Panc1 (cell line): ENCODE results near the gene FEN1. TPM values are rescaled to one million over a fixed set of nuclear protein-coding genes. Genes with fewer than 3 reads are reported as not detected.

ENCODE experiments used
- ATAC-seq: fragments of 200-7000 bp; cut with Tn5 transposase; 2 replicates; pipeline ENCODE4 v1.9.1; 2020; ENCODE audit warnings: mild to moderate bottlenecking, moderate library complexity
- BruUV-seq: library from RNA; stranded (reverse); fragments of 400-500 nt; replicated peaks from 2 replicates; lab custom pipeline; 2021; lab: Mats Ljungman, UMichigan
- CTCF ChIA-PET: fragments of 300-600 bp; sonication (Branson Sonifier 250); formaldehyde crosslinking; loops from one replicate; lab custom pipeline; 2022; ENCODE audit warnings: antibody characterized with exemption; lab: Charles Lee
- POLR2A ChIA-PET: fragments of 300-600 bp; sonication (Branson Sonifier 250); formaldehyde crosslinking; loops from one replicate; lab custom pipeline; 2022; ENCODE audit warnings: antibody characterized with exemption; lab: Charles Lee
- DNase-seq: peaks from one replicate; pipeline ENCODE4 v3.0.0-alpha.2; 2010; ENCODE audit warnings: low read depth, low spot score
- H3K27ac ChIP-seq: 2 replicates; pipeline ENCODE4 v1.5.1; 2011; ENCODE audit warnings: mild to moderate bottlenecking, low read length, inconsistent platforms
- H3K27me3 ChIP-seq: fragments of 200-500 bp; sonication (Bioruptor generic); 2 replicates; pipeline ENCODE4 v1.6.0; 2014; ENCODE audit warnings: low read length, inconsistent platforms; ENCODE audit not compliant: control insufficient read depth, insufficient read depth
- H3K36me3 ChIP-seq: fragments of 200-500 bp; sonication (Bioruptor generic); 2 replicates; pipeline ENCODE4 v1.5.1; 2014; ENCODE audit warnings: inconsistent platforms, mild to moderate bottlenecking, low read length, moderate library complexity; ENCODE audit not compliant: control insufficient read depth, insufficient read depth
- H3K4me1 ChIP-seq: 2 replicates; pipeline ENCODE4 v1.5.1; 2011; ENCODE audit warnings: inconsistent platforms, mild to moderate bottlenecking, low read length, moderate library complexity; ENCODE audit not compliant: control insufficient read depth, insufficient read depth
- H3K4me3 ChIP-seq, 2 experiments: 2 replicates each; pipeline ENCODE4 v1.5.1; 2011 to 2012; ENCODE audit warnings: low read depth in 2 of 2, low read length in 2 of 2, mild to moderate bottlenecking in 2 of 2, inconsistent platforms in 1 of 2, moderate library complexity in 1 of 2
- H3K9me3 ChIP-seq: fragments of 200-500 bp; sonication (Bioruptor generic); 2 replicates; pipeline ENCODE4 v1.5.1; 2014; ENCODE audit warnings: low read depth, mild to moderate bottlenecking, inconsistent platforms, low read length, moderate library complexity; ENCODE audit not compliant: control insufficient read depth, insufficient read depth
- POLR2AphosphoS5 ChIP-seq: IDR thresholded peaks from 2 replicates; pipeline ENCODE4 v1.6.1; 2012; ENCODE audit warnings: mild to moderate bottlenecking, low read depth, low read length, moderate library complexity
- SIN3A ChIP-seq: IDR thresholded peaks from 2 replicates; pipeline ENCODE4 v1.6.1; 2012; ENCODE audit warnings: low read depth, mild to moderate bottlenecking, low read length, moderate library complexity, borderline replicate concordance; ENCODE audit not compliant: insufficient read depth
- TCF7L2 ChIP-seq: IDR thresholded peaks from 2 replicates; pipeline ENCODE4 v1.6.1; 2011; ENCODE audit warnings: mild to moderate bottlenecking, low read depth, low read length, inconsistent platforms
- in situ Hi-C: cut with HindIII; loops from 2 replicates; pipeline ENCODE4 v1.10.0; 2016; ENCODE audit warnings: low sequenced_read_pairs, low pct_unique_long_range_greater_than_20kb
- intact Hi-C: fragments of 100-400 bp; cut with micrococcal nuclease; formaldehyde crosslinking; loops from one replicate; pipeline ENCODE4 v1.10.0; 2022; ENCODE audit not compliant: unreplicated experiment
- total RNA-seq: library from RNA; stranded (reverse); gene quantifications from one replicate; pipeline ENCODE4 v1.2.1, GENCODE V29; 2021; ENCODE audit not compliant: unreplicated experiment
- TF ChIP-seq, protein P1 (sequence below): fragments of 450-650 bp; IDR thresholded peaks from 2 replicates; pipeline ENCODE4 v1.5.1; 2017; ENCODE audit warnings: mild to moderate bottlenecking
- TF ChIP-seq, protein P2 (sequence below), 2 experiments: IDR thresholded peaks; 2 replicates each; pipeline ENCODE4 v1.6.1; 2011 to 2012; ENCODE audit warnings: low read depth in 2 of 2, control low read depth in 1 of 2, low read length in 1 of 2, mild to moderate bottlenecking in 1 of 2, moderate library complexity in 1 of 2; ENCODE audit not compliant: insufficient read depth in 1 of 2

The FEN1 gene
- total RNA-seq, 1 experiment from 2014 or later, result 67.6 TPM

DNA sequence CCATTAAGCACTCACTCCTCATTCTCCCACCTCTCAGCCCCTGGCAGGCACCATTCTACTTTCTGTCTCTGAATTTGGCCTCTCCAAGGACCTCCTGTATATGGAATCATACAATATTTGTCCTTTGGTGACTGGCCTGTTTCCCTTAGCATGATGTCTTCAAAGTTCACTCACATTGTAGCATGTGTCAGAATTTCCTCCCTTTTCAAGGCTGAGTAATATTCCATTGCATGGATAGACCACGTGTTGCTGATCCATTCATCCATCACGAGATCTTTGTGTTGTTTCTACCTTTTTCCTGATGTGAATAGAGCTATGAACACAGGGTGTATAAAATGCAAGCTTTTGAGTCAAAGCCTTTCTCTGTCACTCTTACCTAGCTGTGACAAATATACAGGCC, 47.0 kb downstream of the FEN1 start:
- DNase-seq, result no peak
- ATAC-seq, result no peak
- H3K4me1 ChIP-seq, result peaks cover 10% of the 10 kb centered on the region; the same call in 1 of the 2 replicates
- CTCF ChIA-PET, result no interaction called here
- intact Hi-C loops, result no loop called here
- POLR2A ChIA-PET, result no interaction called here
- BruUV-seq, result no TSS peak
- no peaks in the 10 kb centered on the region for H3K9me3 ChIP-seq
- H3K27ac ChIP-seq, result no peak overlapping the region
- TF ChIP-seq SIN3A, result no peak
- TF ChIP-seq, protein P1, sequence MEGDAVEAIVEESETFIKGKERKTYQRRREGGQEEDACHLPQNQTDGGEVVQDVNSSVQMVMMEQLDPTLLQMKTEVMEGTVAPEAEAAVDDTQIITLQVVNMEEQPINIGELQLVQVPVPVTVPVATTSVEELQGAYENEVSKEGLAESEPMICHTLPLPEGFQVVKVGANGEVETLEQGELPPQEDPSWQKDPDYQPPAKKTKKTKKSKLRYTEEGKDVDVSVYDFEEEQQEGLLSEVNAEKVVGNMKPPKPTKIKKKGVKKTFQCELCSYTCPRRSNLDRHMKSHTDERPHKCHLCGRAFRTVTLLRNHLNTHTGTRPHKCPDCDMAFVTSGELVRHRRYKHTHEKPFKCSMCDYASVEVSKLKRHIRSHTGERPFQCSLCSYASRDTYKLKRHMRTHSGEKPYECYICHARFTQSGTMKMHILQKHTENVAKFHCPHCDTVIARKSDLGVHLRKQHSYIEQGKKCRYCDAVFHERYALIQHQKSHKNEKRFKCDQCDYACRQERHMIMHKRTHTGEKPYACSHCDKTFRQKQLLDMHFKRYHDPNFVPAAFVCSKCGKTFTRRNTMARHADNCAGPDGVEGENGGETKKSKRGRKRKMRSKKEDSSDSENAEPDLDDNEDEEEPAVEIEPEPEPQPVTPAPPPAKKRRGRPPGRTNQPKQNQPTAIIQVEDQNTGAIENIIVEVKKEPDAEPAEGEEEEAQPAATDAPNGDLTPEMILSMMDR, result no peak
- no peak for TF ChIP-seq TCF7L2
- TF ChIP-seq POLR2AphosphoS5, result no peak
- TF ChIP-seq, protein P2, sequence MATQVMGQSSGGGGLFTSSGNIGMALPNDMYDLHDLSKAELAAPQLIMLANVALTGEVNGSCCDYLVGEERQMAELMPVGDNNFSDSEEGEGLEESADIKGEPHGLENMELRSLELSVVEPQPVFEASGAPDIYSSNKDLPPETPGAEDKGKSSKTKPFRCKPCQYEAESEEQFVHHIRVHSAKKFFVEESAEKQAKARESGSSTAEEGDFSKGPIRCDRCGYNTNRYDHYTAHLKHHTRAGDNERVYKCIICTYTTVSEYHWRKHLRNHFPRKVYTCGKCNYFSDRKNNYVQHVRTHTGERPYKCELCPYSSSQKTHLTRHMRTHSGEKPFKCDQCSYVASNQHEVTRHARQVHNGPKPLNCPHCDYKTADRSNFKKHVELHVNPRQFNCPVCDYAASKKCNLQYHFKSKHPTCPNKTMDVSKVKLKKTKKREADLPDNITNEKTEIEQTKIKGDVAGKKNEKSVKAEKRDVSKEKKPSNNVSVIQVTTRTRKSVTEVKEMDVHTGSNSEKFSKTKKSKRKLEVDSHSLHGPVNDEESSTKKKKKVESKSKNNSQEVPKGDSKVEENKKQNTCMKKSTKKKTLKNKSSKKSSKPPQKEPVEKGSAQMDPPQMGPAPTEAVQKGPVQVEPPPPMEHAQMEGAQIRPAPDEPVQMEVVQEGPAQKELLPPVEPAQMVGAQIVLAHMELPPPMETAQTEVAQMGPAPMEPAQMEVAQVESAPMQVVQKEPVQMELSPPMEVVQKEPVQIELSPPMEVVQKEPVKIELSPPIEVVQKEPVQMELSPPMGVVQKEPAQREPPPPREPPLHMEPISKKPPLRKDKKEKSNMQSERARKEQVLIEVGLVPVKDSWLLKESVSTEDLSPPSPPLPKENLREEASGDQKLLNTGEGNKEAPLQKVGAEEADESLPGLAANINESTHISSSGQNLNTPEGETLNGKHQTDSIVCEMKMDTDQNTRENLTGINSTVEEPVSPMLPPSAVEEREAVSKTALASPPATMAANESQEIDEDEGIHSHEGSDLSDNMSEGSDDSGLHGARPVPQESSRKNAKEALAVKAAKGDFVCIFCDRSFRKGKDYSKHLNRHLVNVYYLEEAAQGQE (IDR thresholded peaks at IDR 0.05; ENCODE audit: insufficient read depth in 1 of 2, low read depth in 2 of 2, low read length in 1 of 2), result no peak
- in situ Hi-C loops, result no loop called here
- H3K4me3 ChIP-seq, result no peak overlapping the region
- no peaks in the 10 kb centered on the region for H3K27me3 ChIP-seq
- no peaks in the 10 kb centered on the region for H3K36me3 ChIP-seq

- TF ChIP-seq TCF7L2 (no peak), SIN3A (no peak), POLR2AphosphoS5 (no peak)
- TF ChIP-seq, protein P1, result no peak
- TF ChIP-seq, protein P2 (IDR thresholded peaks at IDR 0.05; ENCODE audit: insufficient read depth in 1 of 2, low read depth in 2 of 2, low read length in 1 of 2), result no peak
- Histone ChIP-seq H3K9me3 (no peaks in the 10 kb centered on the region), H3K4me3 (no peak overlapping the region), H3K4me1 (peaks cover 5% of the 10 kb centered on the region; the same call in 1 of the 2 replicates), H3K36me3 (no peaks in the 10 kb centered on the region), H3K27me3 (no peaks in the 10 kb centered on the region), H3K27ac (no peak overlapping the region)
- no TSS peak for BruUV-seq
- POLR2A ChIA-PET, result no interaction called here
- in situ Hi-C loops, result no loop called here
- DNase-seq (no peak), ATAC-seq (no peak)
- intact Hi-C loops, result no loop called here
- CTCF ChIA-PET, result no interaction called here
Observed at GRCh38 chr11:61840371-61840770, 47.7 kb downstream of the FEN1 start.
